ENCODE measurements around the gene UBE2J1.

The UBE2J1 gene

DNA sequence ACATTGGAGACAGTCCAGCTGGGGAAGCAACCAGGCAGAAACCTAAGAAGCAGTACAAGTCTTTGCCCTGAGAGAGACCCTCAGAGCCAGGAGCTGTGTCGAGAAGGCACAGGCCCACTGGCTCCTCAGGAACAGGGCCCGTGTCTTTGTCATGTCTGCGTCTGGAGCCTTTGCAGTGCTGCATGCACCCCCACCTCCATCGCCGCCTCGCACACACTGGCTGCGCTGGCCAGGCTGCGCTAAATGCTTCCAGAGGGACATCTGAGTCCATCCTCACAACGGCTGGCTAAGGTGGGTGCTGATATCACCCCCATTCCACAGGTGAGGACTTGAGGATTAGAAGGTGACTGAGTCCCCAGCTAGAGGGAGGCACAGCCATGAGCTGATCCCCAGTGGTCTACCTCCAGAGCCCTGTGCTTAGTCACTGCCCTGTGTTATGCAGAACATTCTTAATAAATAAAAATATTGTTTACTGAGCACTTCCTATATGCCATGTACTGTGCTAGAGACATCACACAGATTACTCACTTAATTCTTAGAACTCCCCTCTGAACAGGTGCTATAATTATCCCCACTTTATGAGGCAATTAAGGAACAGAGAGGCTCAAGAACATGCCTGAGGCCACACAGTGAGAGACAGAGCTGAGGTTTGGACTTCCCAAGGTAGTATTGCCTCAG, 65.0 kb downstream of the UBE2J1 start:
- DNase-seq = no peak

DNA sequence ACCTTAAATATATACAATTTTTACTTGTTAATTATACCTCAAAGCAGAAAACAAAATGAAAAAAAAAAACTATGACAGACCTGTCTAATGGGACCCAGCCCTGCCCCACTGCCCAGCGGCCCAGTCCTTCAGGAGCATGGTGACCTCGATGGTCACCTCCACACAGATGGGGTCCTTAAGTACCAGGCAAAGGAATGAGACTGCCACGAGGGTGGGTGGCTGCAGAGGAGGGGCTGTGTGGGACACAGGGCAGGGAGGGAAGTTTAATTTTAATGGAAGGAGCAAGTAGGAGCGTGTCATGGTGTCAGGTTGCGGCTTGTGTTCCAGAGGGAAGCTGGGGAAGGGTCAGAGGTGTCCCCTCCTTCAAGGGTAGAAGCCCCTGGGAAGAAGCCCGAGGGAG, 66.0 kb downstream of the UBE2J1 start:
- DNase-seq = no peak

GRCh38 chr6:89284963-89285735, 67.4 kb downstream of the UBE2J1 start:
- DNase-seq = no peak

GRCh38 chr6:89284081-89284480, 68.4 kb downstream of the UBE2J1 start:
- DNase-seq = no peak

- DNase-seq = no peak
These were observed 69.8 kb downstream of the UBE2J1 start for GRCh38 chr6:89282749-89283148.

DNA sequence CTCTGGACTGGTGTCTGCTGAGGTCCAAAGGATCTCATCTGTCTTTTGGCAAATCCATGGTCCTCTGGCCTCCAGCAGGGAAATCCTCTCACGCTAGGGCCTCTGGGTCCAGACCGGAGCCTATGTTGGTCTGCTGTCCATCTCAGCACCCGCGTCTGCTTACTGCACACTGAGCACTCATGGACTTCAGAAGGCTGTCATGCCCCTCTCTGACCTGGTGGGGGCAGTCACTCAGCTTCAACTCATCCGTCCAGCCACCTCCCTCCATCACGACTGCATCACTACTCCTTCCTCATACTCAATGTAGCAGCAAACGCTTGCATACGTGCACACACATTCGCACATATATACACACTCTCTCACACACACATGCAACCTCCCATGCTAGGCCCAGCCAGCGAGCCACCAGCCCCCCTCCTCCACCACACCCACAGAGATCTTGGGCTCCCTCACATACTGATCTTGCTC, 70.7 kb downstream of the UBE2J1 start:
- no peak for DNase-seq

- no peak for DNase-seq
These were observed 73.6 kb downstream of the UBE2J1 start for GRCh38 chr6:89278956-89279355.

All from C1 segment of cervical spinal cord (tissue), 14 donors.